ENCODE measurements around the gene PHF13. TPM values are rescaled to one million over a fixed set of nuclear protein-coding genes. Genes with fewer than 3 reads are reported as not detected.
A peak's percentile ranks its signal among the peaks of the same experiment; 100 is the strongest.

PHF13 gene
- total and polyA plus RNA-seq, 10 of the 15 experiments (the other 5 are each of a cell fraction or from before 2014, with no cell fraction given): 0.87 to 15.4 (median 5.1) TPM

- intact Hi-C loops (cut with micrococcal nuclease; ENCODE audit: unreplicated experiment): loop anchor here (1.0 to 10.0 kb wide), 3 partner anchors 10 to 172 kb away; partner anchors contain the start of genes CAMTA1, KLHL21 and NOL9
- ATAC-seq: peak; percentile 54
- TF ChIP-seq IKZF2 (IDR thresholded peaks at IDR 0.05): no peak
- TF ChIP-seq KAT2A (conservative IDR thresholded peaks at IDR 0.05; ENCODE audit: control insufficient read depth, low read depth, low read length): no peak
- peak; percentile 48; the same call in 1 of the 2 replicates for TF ChIP-seq EED (IDR thresholded peaks at IDR 0.05; ENCODE audit: low read depth)
- 0 out of 6 replicates have a peak, but pooled peaks of 1 of the 3 experiments have one; percentile 3 for TF ChIP-seq CTCF (IDR thresholded peaks at IDR 0.05 in 2 of 3, conservative IDR thresholded peaks at IDR 0.05 in 1 of 3; ENCODE audit: control insufficient read depth in 2 of 3, extremely low read depth in 1 of 3, insufficient read depth in 1 of 3, low read depth in 3 of 3, low read length in 3 of 3)
- TF ChIP-seq DPF2 (IDR thresholded peaks at IDR 0.05): peak; percentile 41; the same call in 1 of the 2 replicates
- 0 out of 2 replicates have a peak, but pooled peaks have one; percentile 44 for TF ChIP-seq ZNF24 (IDR thresholded peaks at IDR 0.05)
- 0 out of 2 replicates have a peak, but pooled peaks have one; percentile 23 for TF ChIP-seq RUNX3 (IDR thresholded peaks at IDR 0.05; ENCODE audit: low read length)
- no peak for TF ChIP-seq MEF2B (IDR thresholded peaks at IDR 0.05; ENCODE audit: partially characterized antibody, poor library complexity, severe bottlenecking)
- no peak for TF ChIP-seq RELB (IDR thresholded peaks at IDR 0.05; ENCODE audit: low read depth)
- 0 out of 2 replicates have a peak, but pooled peaks have one; percentile 13 for TF ChIP-seq NR2F1 (conservative IDR thresholded peaks at IDR 0.05)
- TF ChIP-seq ZNF687 (IDR thresholded peaks at IDR 0.05): 0 out of 2 replicates have a peak, but pooled peaks have one; percentile 42
- peak; percentile 61; the same call in 1 of the 2 replicates for TF ChIP-seq BACH1 (IDR thresholded peaks at IDR 0.05; ENCODE audit: borderline replicate concordance)
- peak; percentile 6; the same call in 1 of the 2 replicates for TF ChIP-seq MAX (IDR thresholded peaks at IDR 0.05; ENCODE audit: low read depth, low read length)
- 0 out of 2 replicates have a peak, but pooled peaks have one; percentile 67 for TF ChIP-seq LARP7 (IDR thresholded peaks at IDR 0.05)
Measured at GRCh38 chr1:6612641-6613360, 730 bp upstream of the PHF13 start.

More at GRCh38 chr1:6612641-6613360, 730 bp upstream of the PHF13 start:
- ChIA-PET RAD21 (ENCODE audit: unreplicated experiment) (no interaction called here), SMC1A (ENCODE audit: uncharacterized antibody, unreplicated experiment) (interaction anchor here (1.2 to 1.3 kb wide), 2 partner anchors 9 to 13 kb away, joined by 3 to 5 read pairs; no protein-coding TSS in a partner anchor), CTCF (interaction anchor here (1.0 to 1.2 kb wide), 2 partner anchors 9 to 13 kb away, joined by 3 to 4 read pairs; no protein-coding TSS in a partner anchor), POLR2A (interaction anchor here (0.7 to 1.3 kb wide), 3 partner anchors 9 to 12 kb away, joined by 3 read pairs; no protein-coding TSS in a partner anchor)
- Histone ChIP-seq H3K9me3 (replicated peaks; ENCODE audit: control insufficient read depth, insufficient read depth, low read length) (no peaks in the 10 kb centered on the region), H3K79me2 (ENCODE audit: control insufficient read depth, insufficient read depth, low read length) (peaks cover 22% of the 10 kb centered on the region), H3K4me3 (peak overlapping the region; percentile 77), H3K27me3 (replicated peaks in 1 of 2; ENCODE audit: control insufficient read depth in 2 of 2, insufficient read depth in 2 of 2, low read length in 1 of 2) (no peaks in the 10 kb centered on the region), H2AFZ (ENCODE audit: control insufficient read depth, low read depth, low read length) (peak overlapping the region; percentile 88), H3K27ac (ENCODE audit: control insufficient read depth, insufficient read depth) (peak overlapping the region; percentile 4; the same call in 1 of the 2 replicates), H3K4me1 (ENCODE audit: control insufficient read depth, insufficient read depth, low read length) (no peaks in the 10 kb centered on the region), H3K4me2 (ENCODE audit: control insufficient read depth, insufficient read depth) (peak overlapping the region; percentile 98), H4K20me1 (ENCODE audit: control insufficient read depth, insufficient read depth) (no peaks in the 10 kb centered on the region), H3K9ac (ENCODE audit: control insufficient read depth, insufficient read depth, low read length) (peak overlapping the region; percentile 67), H3K36me3 (ENCODE audit: control insufficient read depth in 2 of 2, insufficient read depth in 2 of 2, low read length in 1 of 2) (peaks cover 0 to 1% of the 10 kb centered on the region in 2 experiments; a peak in 3 of 4 replicates)
- in situ Hi-C loops (cut with MboI): no loop called here
- no TSS peak for BruUV-seq (replicated peaks)
- DNase-seq (ENCODE audit: low read depth, low spot score) (no peak), FAIRE-seq (no peak)
- 3% methylated on average over 41 of the region's 67 CpGs for WGBS (ENCODE audit: insufficient coverage, insufficient replicate concordance, low lambda C conversion rate, missing lambda C conversion rate)
